Heart left ventricle (tissue), 16 donors: ENCODE measurements around the gene DBX1. TPM values are rescaled to one million over a fixed set of nuclear protein-coding genes. Genes with fewer than 3 reads are reported as not detected.

ENCODE experiments used
- ATAC-seq, 4 donors: fragments of 200-7000 bp; cut with Tn5 transposase; one replicate each; pipeline ENCODE4 v1.9.1; 2020 to 2022; ENCODE audit warnings: moderate library complexity in 4 of 4, mild to moderate bottlenecking in 3 of 4, moderate number of reproducible peaks in 1 of 4
- DNase-seq, 5 donors: peaks; one replicate each; pipeline ENCODE4 v3.0.0-alpha.2; 2020
- H3K27ac ChIP-seq, 12 donors: fragments of 200-600 bp; sonication (generic) in 4 of 12; one replicate each; pipeline versions ENCODE4 v1.5.0 to v1.8.0; 2016 to 2022; ENCODE audit warnings: mild to moderate bottlenecking in 2 of 12
- H3K27me3 ChIP-seq, 9 donors: fragments of 200-600 bp; sonication (generic) in 2 of 9; one replicate each; pipeline versions ENCODE4 v1.5.1 to v1.8.0; 2016 to 2022; ENCODE audit warnings: mild to moderate bottlenecking in 3 of 9
- H3K36me3 ChIP-seq, 9 donors: fragments of 200-600 bp; sonication (generic) in 2 of 9; one replicate each; pipeline versions ENCODE4 v1.5.0 to v1.8.0; 2018 to 2022; ENCODE audit warnings: mild to moderate bottlenecking in 2 of 9
- H3K4me1 ChIP-seq, 12 donors: fragments of 200-600 bp; sonication (generic) in 4 of 12; one replicate each; pipeline versions ENCODE4 v1.5.0 to v1.8.0; 2016 to 2022; ENCODE audit warnings: mild to moderate bottlenecking in 3 of 12
- H3K4me3 ChIP-seq, 12 donors: fragments of 200-600 bp; sonication (generic) in 4 of 12; one replicate each; pipeline versions ENCODE4 v1.5.0 to v1.8.0; 2017 to 2022; ENCODE audit warnings: mild to moderate bottlenecking in 9 of 12, moderate library complexity in 4 of 12
- H3K9me3 ChIP-seq, 12 donors: fragments of 200-600 bp; sonication (generic) in 4 of 12; one replicate each; pipeline versions ENCODE4 v1.5.0 to v1.8.0; 2016 to 2022; ENCODE audit warnings: mild to moderate bottlenecking in 1 of 12
- POLR2A ChIP-seq, 2 donors: fragments of 450-650 bp; IDR thresholded peaks; one replicate each; pipeline ENCODE4 v1.6.1; 2017; ENCODE audit warnings: antibody characterized with exemption in 2 of 2, mild to moderate bottlenecking in 2 of 2, moderate library complexity in 2 of 2
- WGBS, 4 donors: extraction: QIAGEN DNeasy Blood & Tissue Kit in 2 of 4; methylation state at CpG; one replicate each; pipeline versions ENCODE4 v1.1.5 to v1.1.7; 2013 to 2018; 5-methylcytosine and 5-hydroxymethylcytosine counted together
- intact Hi-C, 10 donors: fragments of 100-400 bp; cut with DNase I; formaldehyde crosslinking; loops; one replicate each; pipeline versions ENCODE4 v1.11.1 to v1.14.2; 2022
- polyA plus RNA-seq, 2 donors: library from polyadenylated mRNA; stranded (reverse); fragments of 200-250 nt; gene quantifications; one replicate each; pipeline ENCODE4 v1.2.3, GENCODE V29; 2013
- total RNA-seq, 9 donors: library from RNA; depleted of rRNA in 2 of 9; stranded (reverse); fragments of >200 nt in 2 of 9; fragmentation: NEBNext Ultra II Directional in 3 of 9; extraction: Animal tissue kit (Norgen Biotek cat#: 25700) in 3 of 9; gene quantifications; one replicate each; pipeline versions ENCODE4 v1.1.0 to v1.2.4, GENCODE V29; 2016 to 2023
- TF ChIP-seq, protein P1 (sequence below), 12 donors: fragments of 200-600 bp; sonication (generic) in 4 of 12; IDR thresholded peaks; one replicate each; pipeline versions ENCODE4 v1.5.0 to v1.8.0; 2018 to 2022; ENCODE audit warnings: antibody characterized with exemption in 12 of 12, mild to moderate bottlenecking in 5 of 12
- donor health status: ischemic (EF 13 %, LVEDD 7.1; RV severe dilation, severe dysfunction).
- donor health status: healthy with polysubstance abuse.
- donor health status: DM: no; HTN: yes; CAD: no.
- donor health status: DM: no; HTN: no; CAD: no.
- donor health status: ischemic (EF 25% LVEDD 6.9; RV normal size, moderate dysfunction).
- donor health status: ischemic (EF 25% LVEDD 5.7; RV mildly dilated, moderate dysfunction).
- donor health status: healthy.
- donor health status: DM: yes; HTN: yes; CAD: no.
- donor health status: ischemic (EF 35%, LVEDD 5.7; RV mildly dilated, moderate dysfunction).
- donor health status: nonischemic (EF 11% LVEDD 7.7; RV severe dilation, severe dysfunction).
- donor health status: DM: yes; HTN: yes; CAD: no.
- donor health status: PGD.
- donor health status: ischemic (EF 29% LVEDD 5.4; RV normal size, mild dysfunction).
- donor health status: nonischemic (EF 23%, LVEDD 6.1; RV moderate dilation, normal function).

The DBX1 gene
- total and polyA plus RNA-seq, 11 donors: not detected

DNA sequence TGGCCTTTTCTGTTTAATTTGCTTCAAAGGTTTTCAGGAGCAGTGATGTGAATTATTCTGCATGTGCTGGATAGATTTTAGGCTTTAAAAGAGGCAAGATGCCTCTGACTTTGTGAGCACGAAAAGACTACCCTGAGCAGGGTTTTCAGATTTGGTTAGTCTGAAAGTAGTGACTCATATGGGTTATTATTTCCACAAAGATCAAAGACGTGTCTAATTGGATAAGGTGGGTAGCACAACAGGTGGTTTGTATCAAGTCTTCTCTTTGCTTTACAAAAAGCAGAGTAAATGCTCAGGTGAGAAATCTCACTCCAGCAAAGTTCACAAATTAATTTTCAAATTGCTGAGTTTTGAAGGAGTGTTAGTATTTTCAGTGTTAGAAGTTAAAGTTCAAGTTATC is 37.6 kb upstream of the DBX1 start:
- 32 to 43% (median 35%) methylated on average over 2 of the region's 2 CpGs for WGBS, 4 donors
- Histone ChIP-seq H3K27me3 (peaks cover 0 to 39% (median 5%) of the 10 kb centered on the region in 9 donors), H3K4me3 (no peak overlapping the region), H3K27ac (no peak overlapping the region), H3K4me1 (no peaks in the 10 kb centered on the region), H3K9me3 (no peaks in the 10 kb centered on the region), H3K36me3 (no peaks in the 10 kb centered on the region)
- TF ChIP-seq, protein P1, sequence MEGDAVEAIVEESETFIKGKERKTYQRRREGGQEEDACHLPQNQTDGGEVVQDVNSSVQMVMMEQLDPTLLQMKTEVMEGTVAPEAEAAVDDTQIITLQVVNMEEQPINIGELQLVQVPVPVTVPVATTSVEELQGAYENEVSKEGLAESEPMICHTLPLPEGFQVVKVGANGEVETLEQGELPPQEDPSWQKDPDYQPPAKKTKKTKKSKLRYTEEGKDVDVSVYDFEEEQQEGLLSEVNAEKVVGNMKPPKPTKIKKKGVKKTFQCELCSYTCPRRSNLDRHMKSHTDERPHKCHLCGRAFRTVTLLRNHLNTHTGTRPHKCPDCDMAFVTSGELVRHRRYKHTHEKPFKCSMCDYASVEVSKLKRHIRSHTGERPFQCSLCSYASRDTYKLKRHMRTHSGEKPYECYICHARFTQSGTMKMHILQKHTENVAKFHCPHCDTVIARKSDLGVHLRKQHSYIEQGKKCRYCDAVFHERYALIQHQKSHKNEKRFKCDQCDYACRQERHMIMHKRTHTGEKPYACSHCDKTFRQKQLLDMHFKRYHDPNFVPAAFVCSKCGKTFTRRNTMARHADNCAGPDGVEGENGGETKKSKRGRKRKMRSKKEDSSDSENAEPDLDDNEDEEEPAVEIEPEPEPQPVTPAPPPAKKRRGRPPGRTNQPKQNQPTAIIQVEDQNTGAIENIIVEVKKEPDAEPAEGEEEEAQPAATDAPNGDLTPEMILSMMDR (IDR thresholded peaks at IDR 0.05): no peak
- DNase-seq: no peak
- ATAC-seq: no peak
- intact Hi-C loops: no loop called here

DNA sequence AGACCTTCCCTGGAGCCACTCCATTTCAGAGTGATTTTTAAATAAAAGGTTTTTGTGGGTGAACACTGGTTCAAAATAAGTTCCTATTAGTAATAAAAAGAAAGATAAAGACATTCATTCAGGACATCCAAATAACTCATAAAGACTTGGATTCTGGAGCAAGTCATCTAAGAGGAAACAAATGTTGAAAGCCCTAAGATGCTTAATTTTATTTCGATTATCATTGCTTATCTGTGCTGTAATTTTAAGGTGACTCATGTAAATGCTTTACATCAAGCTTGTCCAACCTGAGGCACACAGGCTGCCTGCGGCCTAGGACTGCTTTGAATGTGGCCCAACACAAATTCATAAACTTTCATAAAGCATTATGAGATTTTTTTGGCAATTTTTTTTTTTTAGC is 34.2 kb upstream of the DBX1 start:
- intact Hi-C loops: no loop called here
- ATAC-seq (no peak), DNase-seq (no peak)
- no peaks in the 10 kb centered on the region for H3K9me3 ChIP-seq
- no peaks in the 10 kb centered on the region for H3K4me1 ChIP-seq
- H3K27me3 ChIP-seq: peaks cover 0 to 29% (median 5%) of the 10 kb centered on the region in 9 donors
- no peaks in the 10 kb centered on the region for H3K36me3 ChIP-seq
- no peak overlapping the region for H3K27ac ChIP-seq
- H3K4me3 ChIP-seq: no peak overlapping the region
- TF ChIP-seq, protein P1 (IDR thresholded peaks at IDR 0.05): no peak
- TF ChIP-seq POLR2A (IDR thresholded peaks at IDR 0.05): no peak
- 76 to 85% (median 84%) methylated on average over 2 of the region's 2 CpGs for WGBS, 4 donors

DNA sequence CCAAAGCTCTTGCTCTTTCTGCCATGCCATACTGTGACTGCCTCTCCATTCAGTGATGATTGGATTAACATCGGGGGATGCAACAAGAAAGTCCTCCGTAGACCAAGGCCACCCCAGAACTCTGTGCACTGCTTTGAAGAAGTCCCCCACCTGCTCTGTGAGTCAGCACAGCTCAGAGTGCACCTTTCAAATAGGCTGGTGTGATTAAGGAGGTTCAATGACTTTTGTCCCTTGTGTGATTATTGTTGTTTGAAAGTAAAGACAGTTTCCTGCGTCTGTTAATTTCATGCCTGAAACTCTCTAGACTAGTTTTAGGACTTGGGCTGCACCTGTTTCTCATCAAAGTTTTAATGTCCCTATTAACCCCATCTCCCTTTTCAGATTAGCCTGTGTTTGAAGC is 33.0 kb upstream of the DBX1 start:
- no peak for ATAC-seq
- no peaks in the 10 kb centered on the region for H3K9me3 ChIP-seq
- 76 to 82% (median 80%) methylated on average over 3 of the region's 3 CpGs for WGBS, 4 donors
- H3K27me3 ChIP-seq: peaks cover 0 to 21% (median 5%) of the 10 kb centered on the region in 9 donors
- H3K36me3 ChIP-seq: no peaks in the 10 kb centered on the region
- no peak for DNase-seq
- H3K4me1 ChIP-seq: no peaks in the 10 kb centered on the region
- TF ChIP-seq, protein P1 (IDR thresholded peaks at IDR 0.05): no peak
- TF ChIP-seq POLR2A (IDR thresholded peaks at IDR 0.05): no peak
- intact Hi-C loops: no loop called here
- H3K27ac ChIP-seq: no peak overlapping the region
- no peak overlapping the region for H3K4me3 ChIP-seq

DNA sequence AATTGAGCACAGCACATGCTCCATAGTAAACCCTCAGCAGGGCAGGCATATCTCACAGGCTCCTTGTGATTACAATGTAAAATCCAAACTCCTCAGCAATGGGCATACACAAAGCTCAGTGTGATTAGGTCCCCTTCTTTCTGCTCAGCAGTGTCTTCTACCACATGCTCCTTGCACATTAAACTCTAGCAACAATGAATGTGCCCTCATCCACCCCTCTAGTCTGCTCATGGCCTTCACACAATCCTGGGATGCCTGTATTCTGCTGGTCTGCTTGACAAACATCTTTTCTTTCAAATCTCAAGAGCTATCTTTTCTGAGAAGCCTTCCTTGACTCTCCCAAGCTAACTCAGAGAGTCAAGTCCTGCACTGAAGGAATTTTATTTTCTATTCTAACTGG is 32.4 kb upstream of the DBX1 start:
- DNase-seq (no peak), ATAC-seq (no peak)
- Histone ChIP-seq H3K4me1 (no peaks in the 10 kb centered on the region), H3K36me3 (no peaks in the 10 kb centered on the region), H3K27me3 (peaks cover 0 to 16% (median 5%) of the 10 kb centered on the region in 9 donors), H3K4me3 (no peak overlapping the region), H3K9me3 (no peaks in the 10 kb centered on the region), H3K27ac (no peak overlapping the region)
- intact Hi-C loops: no loop called here
- TF ChIP-seq, protein P1 (IDR thresholded peaks at IDR 0.05): no peak
- no peak for TF ChIP-seq POLR2A (IDR thresholded peaks at IDR 0.05)
